K562 (cell line): ENCODE data around the gene GUCA1A. TPM values are rescaled to one million over a fixed set of nuclear protein-coding genes. Genes with fewer than 3 reads are reported as not detected.

Experiments used
- BRD9 ChIP-seq: fragments of 450-650 bp; IDR thresholded peaks from 2 replicates; pipeline ENCODE4 v1.6.1; 2018; ENCODE audit warnings: low read depth; ENCODE audit not compliant: partially characterized antibody
- CHD4 ChIP-seq: fragments of 200-600 bp; sonication (generic); IDR thresholded peaks from 3 replicates; pipeline ENCODE4 v1.6.1; 2012; ENCODE audit warnings: low read depth, mild to moderate bottlenecking, mixed read lengths, low read length, inconsistent platforms; ENCODE audit not compliant: insufficient read depth, insufficient replicate concordance, poor library complexity, severe bottlenecking
- CREB1 ChIP-seq, 2 experiments: sonication (generic) in 1 of 2; formaldehyde crosslinking in 1 of 2; IDR thresholded peaks; 2 replicates each; pipeline versions ENCODE4 v1.6.1 to v1.8.0; 2012 to 2022; ENCODE audit warnings: inconsistent platforms in 1 of 2, mild to moderate bottlenecking in 1 of 2, missing genetic modification reagents in 1 of 2, moderate library complexity in 1 of 2
- DNMT1 ChIP-seq: fragments of 450-650 bp; IDR thresholded peaks from 2 replicates; pipeline ENCODE4 v1.6.1; 2016; ENCODE audit warnings: antibody characterized with exemption, mild to moderate bottlenecking
- HDAC2 ChIP-seq: fragments of 450-650 bp; IDR thresholded peaks from 2 replicates; pipeline ENCODE4 v1.6.1; 2016; ENCODE audit warnings: mild to moderate bottlenecking
- HMBOX1 ChIP-seq: sonication (generic); IDR thresholded peaks from 2 replicates; pipeline ENCODE4 v1.6.1; 2016
- HMGN3 ChIP-seq: IDR thresholded peaks from 2 replicates; pipeline ENCODE4 v1.6.1; 2011; ENCODE audit warnings: borderline replicate concordance, low read depth, mild to moderate bottlenecking, mixed read lengths, low read length; ENCODE audit not compliant: insufficient read length; ENCODE audit errors: extremely low read depth
- HSF4 ChIP-seq: fragments of 250-450 bp; sonication (Bioruptor Pico); IDR thresholded peaks from 2 replicates; pipeline ENCODE4 v2.1.2; 2022; ENCODE audit warnings: mild to moderate bottlenecking, moderate library complexity, borderline replicate concordance
- JUN ChIP-seq, 2 experiments: sonication (generic) in 1 of 2; formaldehyde crosslinking in 1 of 2; IDR thresholded peaks; 2 replicates each; pipeline versions ENCODE4 v1.6.1 to v1.8.0; 2012 to 2022; ENCODE audit warnings: borderline replicate concordance in 2 of 2, mild to moderate bottlenecking in 2 of 2, improper control_type of control experiment in 1 of 2, low read depth in 1 of 2, low read length in 1 of 2, missing genetic modification reagents in 1 of 2
- JUNB ChIP-seq: fragments of 450-650 bp; formaldehyde crosslinking; conservative IDR thresholded peaks from 2 replicates; pipeline ENCODE4 v1.4.0; 2020; ENCODE audit warnings: mild to moderate bottlenecking
- JUND ChIP-seq, 2 experiments: IDR thresholded peaks; 2 replicates in 1 of 2; 3 replicates in 1 of 2; pipeline ENCODE4 v1.6.1; 2011; ENCODE audit warnings: borderline replicate concordance in 2 of 2, low read depth in 2 of 2, low read length in 2 of 2, improper control_type of control experiment in 1 of 2, missing biosample characterization in 1 of 2, missing genetic modification characterization in 1 of 2, missing genetic modification reagents in 1 of 2
- KDM5B ChIP-seq: fragments of 200-600 bp; sonication (generic); IDR thresholded peaks from 2 replicates; pipeline ENCODE4 v1.6.1; 2012; ENCODE audit warnings: low read depth, mild to moderate bottlenecking, moderate library complexity, low read length, control low read depth, inconsistent platforms; ENCODE audit not compliant: insufficient replicate concordance
- KLF13 ChIP-seq: fragments of 450-650 bp; IDR thresholded peaks from 2 replicates; pipeline ENCODE4 v1.6.1; 2016; ENCODE audit warnings: missing genetic modification characterization, low read depth, mild to moderate bottlenecking, missing compliant biosample characterization, moderate library complexity, borderline replicate concordance
- MAX ChIP-seq: sonication (generic); formaldehyde crosslinking; IDR thresholded peaks from 2 replicates; pipeline ENCODE4 v1.9.0; 2022; ENCODE audit warnings: mild to moderate bottlenecking, missing genetic modification reagents
- NELFE ChIP-seq: IDR thresholded peaks from 2 replicates; pipeline ENCODE4 v1.6.1; 2011; ENCODE audit warnings: mild to moderate bottlenecking; ENCODE audit not compliant: insufficient read depth, insufficient read length
- NRF1 ChIP-seq, 2 experiments: fragments of 450-650 bp; IDR thresholded peaks in 1 of 2; conservative IDR thresholded peaks in 1 of 2; 2 replicates each; pipeline ENCODE4 v1.6.1; 2014; ENCODE audit warnings: mild to moderate bottlenecking in 2 of 2
- PRMT5 ChIP-seq: sonication (generic); formaldehyde crosslinking; IDR thresholded peaks from 2 replicates; pipeline ENCODE4 v1.5.0; 2020; ENCODE audit warnings: missing genetic modification reagents
- RB1 ChIP-seq: fragments of 450-650 bp; IDR thresholded peaks from 2 replicates; pipeline ENCODE4 v1.6.1; 2017; ENCODE audit warnings: low read depth, mild to moderate bottlenecking
- SMARCB1 ChIP-seq: IDR thresholded peaks from 2 replicates; pipeline ENCODE4 v1.6.1; 2011; ENCODE audit warnings: improper control_type of control experiment, low read depth; ENCODE audit not compliant: insufficient read length
- SMARCE1 ChIP-seq: fragments of 450-650 bp; IDR thresholded peaks from 2 replicates; pipeline ENCODE4 v1.7.1; 2016; ENCODE audit warnings: mild to moderate bottlenecking
- ZNF586 ChIP-seq: fragments of 450-650 bp; formaldehyde crosslinking; conservative IDR thresholded peaks from 2 replicates; pipeline ENCODE4 v1.4.0; 2020; ENCODE audit warnings: mild to moderate bottlenecking, moderate library complexity
- polyA plus RNA-seq, 8 experiments: library from polyadenylated mRNA; depleted of rRNA in 4 of 8; stranded (reverse) in 5 of 8; unstranded in 3 of 8; fragments of >200 nt; fragmentation: Nextera tagmentation in 2 of 8; fragmentation: Illumina TruSeq in 1 of 8; extraction: Ambion mirVana in 2 of 8; extraction: Trizol in 1 of 8; gene quantifications; 2 replicates each; pipeline versions ENCODE4 v1.2.1 to v1.2.3, GENCODE V29; 2011 to 2014; ENCODE audit warnings: inconsistent platforms in 1 of 8, missing spikeins in 1 of 8
- total RNA-seq, 7 experiments: library from RNA; depleted of rRNA in 6 of 7; stranded (reverse); fragments of >200 nt in 6 of 7; fragmentation: Illumina TruSeq in 2 of 7; extraction: Trizol in 2 of 7; gene quantifications; 2 replicates each; pipeline versions ENCODE4 v1.2.1 to v1.2.3, GENCODE V29; 2011 to 2021; ENCODE audit warnings: low replicate concordance in 1 of 7
- TF ChIP-seq, protein P1 (sequence below): sonication (generic); formaldehyde crosslinking; IDR thresholded peaks from 2 replicates; pipeline ENCODE4 v1.8.1; 2023; ENCODE audit warnings: mild to moderate bottlenecking, missing genetic modification reagents

GUCA1A gene
- total and polyA plus RNA-seq, 9 of the 15 experiments (the other 6 are each of a cell fraction or from before 2014, with no cell fraction given): not detected

GRCh38 chr6:42217519-42218367 lies 44.6 kb downstream of the GUCA1A start, which contains the start of gene MRPS10 (continued):
- TF ChIP-seq, protein P1, sequence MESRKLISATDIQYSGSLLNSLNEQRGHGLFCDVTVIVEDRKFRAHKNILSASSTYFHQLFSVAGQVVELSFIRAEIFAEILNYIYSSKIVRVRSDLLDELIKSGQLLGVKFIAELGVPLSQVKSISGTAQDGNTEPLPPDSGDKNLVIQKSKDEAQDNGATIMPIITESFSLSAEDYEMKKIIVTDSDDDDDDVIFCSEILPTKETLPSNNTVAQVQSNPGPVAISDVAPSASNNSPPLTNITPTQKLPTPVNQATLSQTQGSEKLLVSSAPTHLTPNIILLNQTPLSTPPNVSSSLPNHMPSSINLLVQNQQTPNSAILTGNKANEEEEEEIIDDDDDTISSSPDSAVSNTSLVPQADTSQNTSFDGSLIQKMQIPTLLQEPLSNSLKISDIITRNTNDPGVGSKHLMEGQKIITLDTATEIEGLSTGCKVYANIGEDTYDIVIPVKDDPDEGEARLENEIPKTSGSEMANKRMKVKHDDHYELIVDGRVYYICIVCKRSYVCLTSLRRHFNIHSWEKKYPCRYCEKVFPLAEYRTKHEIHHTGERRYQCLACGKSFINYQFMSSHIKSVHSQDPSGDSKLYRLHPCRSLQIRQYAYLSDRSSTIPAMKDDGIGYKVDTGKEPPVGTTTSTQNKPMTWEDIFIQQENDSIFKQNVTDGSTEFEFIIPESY (CRISPR knock-in tag): peak; percentile 33; the same call in 1 of the 2 replicates
- TF ChIP-seq PRMT5 (CRISPR knock-in tag): no peak
- peak; percentile 83 for TF ChIP-seq KDM5B
- TF ChIP-seq SMARCB1: no peak
- no peak for TF ChIP-seq NELFE
- TF ChIP-seq RB1: peak; percentile 47; the same call in 1 of the 2 replicates
- TF ChIP-seq NRF1 (conservative IDR thresholded peaks at IDR 0.05 in 1 of 2, IDR thresholded peaks at IDR 0.05 in 1 of 2): peak; percentile 63 to 65
- TF ChIP-seq HMGN3: peak; percentile 41
- 0 out of 2 replicates have a peak, but pooled peaks have one; percentile 15 for TF ChIP-seq ZNF586 (CRISPR knock-in tag)
- TF ChIP-seq SMARCE1: peak; percentile 33; the same call in 1 of the 2 replicates
- TF ChIP-seq MAX: peak; percentile 40; the same call in 1 of the 2 replicates
- peak; percentile 47 for TF ChIP-seq CHD4
- peak; percentile 77 for TF ChIP-seq JUND (IDR thresholded peaks at IDR 0.05; ENCODE audit: borderline replicate concordance, low read depth, low read length)
- TF ChIP-seq JUND (tag; IDR thresholded peaks at IDR 0.05; ENCODE audit: borderline replicate concordance, low read depth, low read length): peak; percentile 18; the same call in 2 of the 3 replicates
- peak; percentile 53; the same call in 1 of the 2 replicates for TF ChIP-seq DNMT1
- peak; percentile 68; the same call in 1 of the 2 replicates for TF ChIP-seq JUN (IDR thresholded peaks at IDR 0.05; ENCODE audit: borderline replicate concordance, low read depth, low read length)
- no peak for TF ChIP-seq JUN (CRISPR knock-in tag; IDR thresholded peaks at IDR 0.05; ENCODE audit: borderline replicate concordance)
- TF ChIP-seq HMBOX1: no peak
- TF ChIP-seq CREB1 (IDR thresholded peaks at IDR 0.05): no peak; the same call in 1 of the 2 replicates
- TF ChIP-seq CREB1 (CRISPR knock-in tag; IDR thresholded peaks at IDR 0.05): peak; percentile 59; the same call in 1 of the 2 replicates
- TF ChIP-seq KLF13 (tag): 0 out of 2 replicates have a peak, but pooled peaks have one; percentile 22
- TF ChIP-seq BRD9: peak; percentile 30
- TF ChIP-seq HDAC2: peak; percentile 46; the same call in 1 of the 2 replicates
- no peak for TF ChIP-seq JUNB (CRISPR knock-in tag)
- TF ChIP-seq HSF4 (CRISPR knock-in tag): no peak
